Measurements from ENCODE around the gene CD53. TPM values are rescaled to one million over a fixed set of nuclear protein-coding genes. Genes with fewer than 3 reads are reported as not detected.

CD53 gene
- total and polyA plus RNA-seq, 9 of the 15 experiments (the other 6 are each of a cell fraction or from before 2014, with no cell fraction given), result 63.5 to 220 (median 131) TPM

DNA sequence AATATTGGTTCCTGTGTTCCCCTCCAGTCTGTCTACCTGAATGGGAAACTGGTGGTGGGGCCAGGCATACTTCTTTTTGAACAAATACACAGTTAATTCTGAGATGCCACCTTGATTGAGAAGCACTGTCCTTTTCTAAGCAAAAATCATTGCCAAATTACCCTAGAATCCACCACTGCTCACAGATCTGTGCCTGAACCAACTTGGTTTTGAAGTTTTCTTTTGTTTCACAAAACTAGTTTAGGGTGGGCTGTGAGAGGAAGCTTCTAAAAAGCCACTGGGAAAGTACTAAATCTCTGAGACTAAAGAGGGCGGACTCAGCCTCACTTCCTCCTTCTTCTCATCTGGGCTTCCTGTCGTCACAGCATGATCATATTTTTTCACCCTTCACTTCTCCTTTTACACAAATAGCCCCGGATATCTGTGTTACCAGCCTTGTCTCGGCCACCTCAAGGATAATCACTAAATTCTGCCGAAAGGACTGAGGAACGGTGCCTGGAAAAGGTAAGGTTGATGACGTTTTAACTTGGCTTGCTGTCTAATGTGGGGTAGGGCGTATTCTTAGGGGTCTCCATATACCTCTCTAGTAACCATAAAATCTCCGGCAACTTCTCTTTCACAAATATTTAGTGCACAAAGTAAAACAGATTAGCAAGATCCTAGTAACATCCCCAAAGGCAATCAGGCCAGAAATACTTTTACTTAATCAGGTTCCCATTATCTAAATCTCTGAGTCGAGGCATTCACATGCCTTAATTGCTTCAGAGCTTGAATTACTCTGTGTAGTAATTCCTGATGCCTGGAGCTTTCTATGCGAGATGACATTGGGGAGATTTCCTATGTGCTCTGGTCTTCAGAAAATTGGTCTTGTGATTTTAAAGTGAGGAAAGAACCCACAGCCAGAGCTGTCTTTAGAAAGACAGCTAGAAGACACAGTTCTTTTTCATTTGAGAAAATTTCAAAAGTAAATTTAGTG is at the start of gene CD53 (continued):
- TF ChIP-seq, protein P1, sequence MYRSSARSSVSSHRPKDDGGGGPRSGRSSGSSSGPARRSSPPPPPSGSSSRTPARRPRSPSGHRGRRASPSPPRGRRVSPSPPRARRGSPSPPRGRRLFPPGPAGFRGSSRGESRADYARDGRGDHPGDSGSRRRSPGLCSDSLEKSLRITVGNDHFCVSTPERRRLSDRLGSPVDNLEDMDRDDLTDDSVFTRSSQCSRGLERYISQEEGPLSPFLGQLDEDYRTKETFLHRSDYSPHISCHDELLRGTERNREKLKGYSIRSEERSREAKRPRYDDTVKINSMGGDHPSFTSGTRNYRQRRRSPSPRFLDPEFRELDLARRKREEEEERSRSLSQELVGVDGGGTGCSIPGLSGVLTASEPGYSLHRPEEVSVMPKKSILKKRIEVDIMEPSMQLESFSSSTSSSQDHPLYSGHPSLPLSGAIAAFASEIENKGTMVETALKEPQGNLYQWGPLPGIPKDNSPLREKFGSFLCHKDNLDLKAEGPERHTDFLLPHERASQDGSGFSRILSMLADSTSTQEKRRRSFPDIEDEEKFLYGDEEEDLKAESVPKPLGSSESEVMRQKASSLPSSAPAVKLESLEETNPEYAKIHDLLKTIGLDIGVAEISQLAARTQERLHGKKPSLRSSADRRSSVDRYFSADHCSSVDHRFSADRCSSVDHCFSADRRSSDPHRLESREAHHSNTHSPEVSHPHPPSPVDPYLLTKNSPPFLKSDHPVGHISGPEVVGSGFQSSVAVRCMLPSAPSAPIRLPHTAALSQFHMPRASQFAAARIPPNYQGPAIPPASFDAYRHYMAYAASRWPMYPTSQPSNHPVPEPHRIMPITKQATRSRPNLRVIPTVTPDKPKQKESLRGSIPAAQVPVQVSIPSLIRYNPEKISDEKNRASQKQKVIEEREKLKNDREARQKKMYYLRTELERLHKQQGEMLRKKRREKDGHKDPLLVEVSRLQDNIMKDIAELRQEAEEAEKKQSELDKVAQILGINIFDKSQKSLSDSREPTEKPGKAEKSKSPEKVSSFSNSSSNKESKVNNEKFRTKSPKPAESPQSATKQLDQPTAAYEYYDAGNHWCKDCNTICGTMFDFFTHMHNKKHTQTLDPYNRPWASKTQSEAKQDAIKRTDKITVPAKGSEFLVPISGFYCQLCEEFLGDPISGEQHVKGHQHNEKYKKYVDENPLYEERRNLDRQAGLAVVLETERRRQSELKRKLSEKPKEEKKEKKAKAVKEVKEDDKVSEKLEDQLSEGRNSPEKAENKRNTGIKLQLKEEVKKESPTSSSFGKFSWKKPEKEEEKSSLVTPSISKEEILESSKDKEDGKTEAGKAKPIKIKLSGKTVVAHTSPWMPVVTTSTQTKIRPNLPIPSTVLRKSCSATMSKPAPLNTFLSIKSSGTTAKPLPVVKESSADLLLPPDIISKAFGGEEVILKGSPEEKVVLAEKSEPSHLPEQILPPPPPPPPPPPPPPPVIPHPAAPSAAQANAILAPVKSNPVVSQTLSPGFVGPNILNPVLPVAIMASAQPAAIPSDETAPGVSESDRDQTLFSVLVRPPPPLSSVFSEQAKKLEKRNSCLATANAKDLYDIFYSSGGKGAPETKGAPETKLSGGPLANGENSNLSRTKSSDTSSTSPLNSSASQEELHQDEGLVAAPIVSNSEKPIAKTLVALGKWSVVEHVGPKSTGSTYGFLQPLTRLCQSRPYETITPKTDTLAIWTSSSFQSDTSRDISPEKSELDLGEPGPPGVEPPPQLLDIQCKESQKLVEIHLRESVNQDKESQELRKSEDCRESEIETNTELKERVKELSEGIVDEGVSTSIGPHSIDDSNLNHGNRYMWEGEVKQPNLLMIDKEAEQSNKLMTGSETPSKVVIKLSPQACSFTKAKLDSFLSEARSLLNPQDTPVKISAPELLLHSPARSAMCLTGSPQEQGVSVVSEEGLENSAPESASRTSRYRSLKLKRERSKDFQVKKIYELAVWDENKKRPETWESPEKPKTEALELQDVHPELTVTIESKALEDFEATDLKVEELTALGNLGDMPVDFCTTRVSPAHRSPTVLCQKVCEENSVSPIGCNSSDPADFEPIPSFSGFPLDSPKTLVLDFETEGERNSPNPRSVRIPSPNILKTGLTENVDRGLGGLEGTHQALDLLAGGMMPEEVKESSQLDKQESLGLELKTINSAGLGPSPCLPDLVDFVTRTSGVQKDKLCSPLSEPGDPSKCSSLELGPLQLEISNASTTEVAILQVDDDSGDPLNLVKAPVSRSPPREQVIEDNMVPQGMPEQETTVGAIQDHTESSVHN (IDR thresholded peaks at IDR 0.05; ENCODE audit: borderline replicate concordance in 1 of 2, low read depth in 1 of 2), result 0 out of 4 replicates have a peak, but pooled peaks of 1 of the 2 experiments have one; percentile 11
- no peak for TF ChIP-seq ARHGAP35 (IDR thresholded peaks at IDR 0.05; ENCODE audit: partially characterized antibody)
- no peak for TF ChIP-seq CREB3L1 (IDR thresholded peaks at IDR 0.05; ENCODE audit: borderline replicate concordance, low read depth)
- TF ChIP-seq SMAD3 (CRISPR knock-in tag; conservative IDR thresholded peaks at IDR 0.05), result no peak
- no peak for TF ChIP-seq ZNF232 (CRISPR knock-in tag; IDR thresholded peaks at IDR 0.05)
- TF ChIP-seq KDM1A (IDR thresholded peaks at IDR 0.05), result no peak
- TF ChIP-seq, protein P2, sequence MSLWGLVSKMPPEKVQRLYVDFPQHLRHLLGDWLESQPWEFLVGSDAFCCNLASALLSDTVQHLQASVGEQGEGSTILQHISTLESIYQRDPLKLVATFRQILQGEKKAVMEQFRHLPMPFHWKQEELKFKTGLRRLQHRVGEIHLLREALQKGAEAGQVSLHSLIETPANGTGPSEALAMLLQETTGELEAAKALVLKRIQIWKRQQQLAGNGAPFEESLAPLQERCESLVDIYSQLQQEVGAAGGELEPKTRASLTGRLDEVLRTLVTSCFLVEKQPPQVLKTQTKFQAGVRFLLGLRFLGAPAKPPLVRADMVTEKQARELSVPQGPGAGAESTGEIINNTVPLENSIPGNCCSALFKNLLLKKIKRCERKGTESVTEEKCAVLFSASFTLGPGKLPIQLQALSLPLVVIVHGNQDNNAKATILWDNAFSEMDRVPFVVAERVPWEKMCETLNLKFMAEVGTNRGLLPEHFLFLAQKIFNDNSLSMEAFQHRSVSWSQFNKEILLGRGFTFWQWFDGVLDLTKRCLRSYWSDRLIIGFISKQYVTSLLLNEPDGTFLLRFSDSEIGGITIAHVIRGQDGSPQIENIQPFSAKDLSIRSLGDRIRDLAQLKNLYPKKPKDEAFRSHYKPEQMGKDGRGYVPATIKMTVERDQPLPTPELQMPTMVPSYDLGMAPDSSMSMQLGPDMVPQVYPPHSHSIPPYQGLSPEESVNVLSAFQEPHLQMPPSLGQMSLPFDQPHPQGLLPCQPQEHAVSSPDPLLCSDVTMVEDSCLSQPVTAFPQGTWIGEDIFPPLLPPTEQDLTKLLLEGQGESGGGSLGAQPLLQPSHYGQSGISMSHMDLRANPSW (CRISPR knock-in tag; IDR thresholded peaks at IDR 0.05), result no peak
- TF ChIP-seq MYC (IDR thresholded peaks at IDR 0.05; ENCODE audit: low read depth, low read length), result no peak
- no peak for TF ChIP-seq MYC (CRISPR knock-in tag; IDR thresholded peaks at IDR 0.05; ENCODE audit: borderline replicate concordance, low read depth)
- TF ChIP-seq GATAD2B (IDR thresholded peaks at IDR 0.05; ENCODE audit: borderline replicate concordance), result 0 out of 2 replicates have a peak, but pooled peaks have one; percentile 0
- no peak for TF ChIP-seq EGR1 (conservative IDR thresholded peaks at IDR 0.05)
- TF ChIP-seq SAFB (IDR thresholded peaks at IDR 0.05; ENCODE audit: borderline replicate concordance, low read depth, low read length), result no peak
- TF ChIP-seq TCFL5 (CRISPR knock-in tag; conservative IDR thresholded peaks at IDR 0.05), result no peak
- peak; percentile 82 for TF ChIP-seq GABPA (tag; conservative IDR thresholded peaks at IDR 0.05; ENCODE audit: low read depth)

Data from K562 (cell line).